Measurements from ENCODE around the gene PORCN.

Gene PORCN

GRCh38 chrX:48487362-48487798 lies 21.4 kb upstream of the PORCN start:
- H3K9me3 ChIP-seq: no peaks in the 10 kb centered on the region
- H3K36me3 ChIP-seq (replicated peaks): peaks cover 45% of the 10 kb centered on the region
- DNase-seq (ENCODE audit: low spot score in 2 of 2): peak in 1 of 2 experiments; percentile 57
- H3K4me1 ChIP-seq: no peaks in the 10 kb centered on the region; the same call in 1 of the 2 replicates
- in situ Hi-C loops (cut with MboI; ENCODE audit: low sequenced_read_pairs): loop anchor here (25.0 kb wide), 1 partner anchor 625 kb away; no protein-coding TSS in a partner anchor
- no peaks in the 10 kb centered on the region for H3K27me3 ChIP-seq (ENCODE audit: low read depth)
- H3K4me3 ChIP-seq: no peak overlapping the region

GRCh38 chrX:48488034-48488433 lies 20.8 kb upstream of the PORCN start:
- in situ Hi-C loops (cut with MboI; ENCODE audit: low sequenced_read_pairs): loop anchor here (25.0 kb wide), 1 partner anchor 626 kb away; no protein-coding TSS in a partner anchor
- H3K4me3 ChIP-seq: no peak overlapping the region
- no peaks in the 10 kb centered on the region; the same call in 1 of the 2 replicates for H3K4me1 ChIP-seq
- no peaks in the 10 kb centered on the region for H3K9me3 ChIP-seq
- DNase-seq (ENCODE audit: low spot score in 2 of 2): no peak
- H3K27me3 ChIP-seq (ENCODE audit: low read depth): no peaks in the 10 kb centered on the region
- peaks cover 39% of the 10 kb centered on the region for H3K36me3 ChIP-seq (replicated peaks)

- Histone ChIP-seq H3K36me3 (replicated peaks) (peaks cover 26% of the 10 kb centered on the region), H3K27me3 (ENCODE audit: low read depth) (no peaks in the 10 kb centered on the region), H3K4me3 (no peak overlapping the region), H3K4me1 (no peaks in the 10 kb centered on the region; the same call in 1 of the 2 replicates), H3K9me3 (no peaks in the 10 kb centered on the region)
- in situ Hi-C loops (cut with MboI; ENCODE audit: low sequenced_read_pairs): loop anchor here (25.0 kb wide), 1 partner anchor 627 kb away; no protein-coding TSS in a partner anchor
- DNase-seq (ENCODE audit: low spot score in 2 of 2): no peak
Observed at GRCh38 chrX:48489296-48489695, 19.5 kb upstream of the PORCN start.

GRCh38 chrX:48489892-48490291 lies 18.9 kb upstream of the PORCN start:
- Histone ChIP-seq H3K36me3 (replicated peaks) (peaks cover 20% of the 10 kb centered on the region), H3K27me3 (ENCODE audit: low read depth) (no peaks in the 10 kb centered on the region), H3K4me3 (no peak overlapping the region), H3K4me1 (no peaks in the 10 kb centered on the region; the same call in 1 of the 2 replicates), H3K9me3 (no peaks in the 10 kb centered on the region)
- in situ Hi-C loops (cut with MboI; ENCODE audit: low sequenced_read_pairs): loop anchor here (10.0 to 25.0 kb wide), 2 partner anchors 405 to 628 kb away; no protein-coding TSS in a partner anchor
- no peak for DNase-seq (ENCODE audit: low spot score in 2 of 2)

GRCh38 chrX:48490661-48491060 lies 18.1 kb upstream of the PORCN start:
- H3K36me3 ChIP-seq (replicated peaks): peaks cover 12% of the 10 kb centered on the region
- H3K4me1 ChIP-seq: no peaks in the 10 kb centered on the region; the same call in 1 of the 2 replicates
- in situ Hi-C loops (cut with MboI; ENCODE audit: low sequenced_read_pairs): loop anchor here (10.0 to 25.0 kb wide), 2 partner anchors 406 to 628 kb away; no protein-coding TSS in a partner anchor
- no peak overlapping the region for H3K4me3 ChIP-seq
- no peaks in the 10 kb centered on the region for H3K9me3 ChIP-seq
- no peak for DNase-seq (ENCODE audit: low spot score in 2 of 2)
- H3K27me3 ChIP-seq (ENCODE audit: low read depth): no peaks in the 10 kb centered on the region

- DNase-seq (ENCODE audit: low spot score in 2 of 2): no peak
Observed at GRCh38 chrX:48491809-48492208, 17.0 kb upstream of the PORCN start.

GRCh38 chrX:48492293-48492910 lies 16.4 kb upstream of the PORCN start:
- Histone ChIP-seq H3K9me3 (no peaks in the 10 kb centered on the region), H3K27me3 (ENCODE audit: low read depth) (no peaks in the 10 kb centered on the region), H3K4me1 (no peaks in the 10 kb centered on the region; the same call in 1 of the 2 replicates), H3K36me3 (replicated peaks) (no peaks in the 10 kb centered on the region; the same call in 1 of the 2 replicates), H3K4me3 (no peak overlapping the region)
- no peak for DNase-seq (ENCODE audit: low spot score in 2 of 2)
- in situ Hi-C loops (cut with MboI; ENCODE audit: low sequenced_read_pairs): loop anchor here (10.0 to 25.0 kb wide), 2 partner anchors 408 to 630 kb away; no protein-coding TSS in a partner anchor

More at GRCh38 chrX:48491809-48492208, 17.0 kb upstream of the PORCN start:
- Histone ChIP-seq H3K4me3 (no peak overlapping the region), H3K27me3 (ENCODE audit: low read depth) (no peaks in the 10 kb centered on the region), H3K4me1 (no peaks in the 10 kb centered on the region; the same call in 1 of the 2 replicates), H3K36me3 (replicated peaks) (peaks cover 5% of the 10 kb centered on the region), H3K9me3 (no peaks in the 10 kb centered on the region)
- in situ Hi-C loops (cut with MboI; ENCODE audit: low sequenced_read_pairs): loop anchor here (10.0 to 25.0 kb wide), 2 partner anchors 407 to 630 kb away; no protein-coding TSS in a partner anchor

GRCh38 chrX:48493890-48494364 lies 14.9 kb upstream of the PORCN start:
- Histone ChIP-seq H3K4me1 (no peaks in the 10 kb centered on the region; the same call in 1 of the 2 replicates), H3K27me3 (ENCODE audit: low read depth) (no peaks in the 10 kb centered on the region), H3K36me3 (replicated peaks) (no peaks in the 10 kb centered on the region), H3K4me3 (no peak overlapping the region), H3K9me3 (no peaks in the 10 kb centered on the region)
- in situ Hi-C loops (cut with MboI; ENCODE audit: low sequenced_read_pairs): loop anchor here (10.0 to 25.0 kb wide), 2 partner anchors 409 to 632 kb away; no protein-coding TSS in a partner anchor
- DNase-seq (ENCODE audit: low spot score in 2 of 2): peak; percentile 12 to 66

- no peak overlapping the region for H3K4me3 ChIP-seq
- in situ Hi-C loops (cut with MboI; ENCODE audit: low sequenced_read_pairs): loop anchor here (10.0 to 25.0 kb wide), 2 partner anchors 412 to 634 kb away; no protein-coding TSS in a partner anchor
- no peaks in the 10 kb centered on the region for H3K4me1 ChIP-seq
- no peaks in the 10 kb centered on the region for H3K9me3 ChIP-seq
- no peaks in the 10 kb centered on the region for H3K36me3 ChIP-seq (replicated peaks)
- no peak for DNase-seq (ENCODE audit: low spot score in 2 of 2)
- H3K27me3 ChIP-seq (ENCODE audit: low read depth): no peaks in the 10 kb centered on the region
Observed at GRCh38 chrX:48496660-48497059, 12.1 kb upstream of the PORCN start.

GRCh38 chrX:48497871-48498270 lies 10.9 kb upstream of the PORCN start:
- no peaks in the 10 kb centered on the region for H3K4me1 ChIP-seq
- no peaks in the 10 kb centered on the region for H3K9me3 ChIP-seq
- H3K27me3 ChIP-seq (ENCODE audit: low read depth): no peaks in the 10 kb centered on the region
- no peak for DNase-seq (ENCODE audit: low spot score in 2 of 2)
- H3K4me3 ChIP-seq: no peak overlapping the region
- H3K36me3 ChIP-seq (replicated peaks): no peaks in the 10 kb centered on the region
- in situ Hi-C loops (cut with MboI; ENCODE audit: low sequenced_read_pairs): loop anchor here (10.0 to 25.0 kb wide), 2 partner anchors 413 to 636 kb away; no protein-coding TSS in a partner anchor

GRCh38 chrX:48498374-48498809 lies 10.4 kb upstream of the PORCN start:
- Histone ChIP-seq H3K4me1 (no peaks in the 10 kb centered on the region), H3K9me3 (no peaks in the 10 kb centered on the region), H3K27me3 (ENCODE audit: low read depth) (no peaks in the 10 kb centered on the region), H3K4me3 (no peak overlapping the region), H3K36me3 (replicated peaks) (no peaks in the 10 kb centered on the region)
- in situ Hi-C loops (cut with MboI; ENCODE audit: low sequenced_read_pairs): loop anchor here (10.0 to 25.0 kb wide), 2 partner anchors 414 to 636 kb away; no protein-coding TSS in a partner anchor
- no peak for DNase-seq (ENCODE audit: low spot score in 2 of 2)

GRCh38 chrX:48504261-48504660 lies 4.5 kb upstream of the PORCN start:
- H3K4me1 ChIP-seq: peaks cover 13% of the 10 kb centered on the region
- no peaks in the 10 kb centered on the region for H3K27me3 ChIP-seq (ENCODE audit: low read depth)
- no peaks in the 10 kb centered on the region for H3K9me3 ChIP-seq
- no peak for DNase-seq (ENCODE audit: low spot score in 2 of 2)
- H3K36me3 ChIP-seq (replicated peaks): no peaks in the 10 kb centered on the region
- H3K4me3 ChIP-seq: no peak overlapping the region
- in situ Hi-C loops (cut with MboI; ENCODE audit: low sequenced_read_pairs): no loop called here

GRCh38 chrX:48505481-48505880 lies 3.3 kb upstream of the PORCN start:
- Histone ChIP-seq H3K9me3 (no peaks in the 10 kb centered on the region), H3K4me3 (no peak overlapping the region), H3K27me3 (ENCODE audit: low read depth) (no peaks in the 10 kb centered on the region), H3K36me3 (replicated peaks) (no peaks in the 10 kb centered on the region), H3K4me1 (peaks cover 13% of the 10 kb centered on the region)
- DNase-seq (ENCODE audit: low spot score in 2 of 2): no peak
- in situ Hi-C loops (cut with MboI; ENCODE audit: low sequenced_read_pairs): no loop called here

GRCh38 chrX:48507246-48507645 lies 1.5 kb upstream of the PORCN start:
- H3K9me3 ChIP-seq: no peaks in the 10 kb centered on the region
- H3K4me1 ChIP-seq: peaks cover 13% of the 10 kb centered on the region
- DNase-seq (ENCODE audit: low spot score in 2 of 2): peak in 1 of 2 experiments; percentile 9
- no peak overlapping the region for H3K4me3 ChIP-seq
- in situ Hi-C loops (cut with MboI; ENCODE audit: low sequenced_read_pairs): no loop called here
- H3K27me3 ChIP-seq (ENCODE audit: low read depth): no peaks in the 10 kb centered on the region
- no peaks in the 10 kb centered on the region for H3K36me3 ChIP-seq (replicated peaks)

All from HAP-1 (cell line).